ENCODE results near the gene VPS16.
"Not testable (repeated sequence)": the region's sequence is repeated elsewhere in the genome, so short reads cannot be mapped to it uniquely, and the experiment has no call there.

- TF ChIP-seq POLR2A, CTCF, POLR2AphosphoS5, EP300 (IDR thresholded peaks at IDR 0.05): not testable (repeated sequence)
Measured at GRCh38 chr20:2831206-2831605, 9.3 kb upstream of the VPS16 start.

All from stomach (tissue), 4 donors.